HepG2 (cell line): ENCODE data around the gene NFATC2. TPM values are rescaled to one million over a fixed set of nuclear protein-coding genes. Genes with fewer than 3 reads are reported as not detected.
A peak's percentile ranks its signal among the peaks of the same experiment; 100 is the strongest.

Source experiments
- DZIP1 ChIP-seq: sonication (generic); formaldehyde crosslinking; IDR thresholded peaks from 2 replicates; pipeline ENCODE4 v1.5.0; 2020; ENCODE audit warnings: mild to moderate bottlenecking, missing genetic modification reagents
- ETV5 ChIP-seq: IDR thresholded peaks from 2 replicates; pipeline ENCODE4 v1.6.1; 2018; ENCODE audit warnings: missing biosample characterization, missing genetic modification reagents, inconsistent platforms, borderline replicate concordance
- ETV6 ChIP-seq: sonication (generic); formaldehyde crosslinking; conservative IDR thresholded peaks from 2 replicates; pipeline ENCODE4 v1.4.0; 2020; ENCODE audit warnings: missing genetic modification reagents
- FOSL2 ChIP-seq: sonication (generic); formaldehyde crosslinking; IDR thresholded peaks from 2 replicates; pipeline ENCODE4 v1.4.0; 2020; ENCODE audit warnings: missing genetic modification reagents
- HHEX ChIP-seq: IDR thresholded peaks from 2 replicates; pipeline ENCODE4 v1.6.1; 2016; ENCODE audit warnings: control low read depth
- PAF1 ChIP-seq: IDR thresholded peaks from 2 replicates; pipeline ENCODE4 v1.6.1; 2016; ENCODE audit warnings: missing genetic modification reagents, missing compliant biosample characterization
- PRDM4 ChIP-seq: sonication (generic); formaldehyde crosslinking; IDR thresholded peaks from 2 replicates; pipeline ENCODE4 v1.9.0; 2021; ENCODE audit warnings: missing genetic modification reagents, borderline replicate concordance
- SIN3B ChIP-seq: fragments of 150-350 bp; IDR thresholded peaks from 2 replicates; pipeline ENCODE4 v1.6.1; 2014; ENCODE audit warnings: low read length
- SMARCC2 ChIP-seq: fragments of 450-650 bp; IDR thresholded peaks from 2 replicates; pipeline ENCODE4 v1.6.1; 2017; ENCODE audit warnings: antibody characterized with exemption, mild to moderate bottlenecking
- SNAI1 ChIP-seq: sonication (generic); formaldehyde crosslinking; IDR thresholded peaks from 2 replicates; pipeline ENCODE4 v1.5.0; 2020; ENCODE audit warnings: mild to moderate bottlenecking, missing genetic modification reagents, borderline replicate concordance
- SP140L ChIP-seq: sonication (generic); formaldehyde crosslinking; IDR thresholded peaks from 2 replicates; pipeline ENCODE4 v1.4.0; 2020; ENCODE audit warnings: missing genetic modification reagents, borderline replicate concordance
- STAT5B ChIP-seq: sonication (generic); formaldehyde crosslinking; IDR thresholded peaks from 2 replicates; pipeline ENCODE4 v1.4.0; 2020; ENCODE audit warnings: missing genetic modification reagents
- THYN1 ChIP-seq: sonication (generic); formaldehyde crosslinking; IDR thresholded peaks from 2 replicates; pipeline ENCODE4 v1.8.1; 2023; ENCODE audit warnings: low read depth, mild to moderate bottlenecking, moderate library complexity, missing genetic modification reagents, borderline replicate concordance
- TP53 ChIP-seq: sonication (generic); formaldehyde crosslinking; conservative IDR thresholded peaks from 2 replicates; pipeline ENCODE4 v1.4.0; 2020; ENCODE audit warnings: missing genetic modification reagents
- ZKSCAN8 ChIP-seq: IDR thresholded peaks from 2 replicates; pipeline ENCODE4 v1.6.1; 2016; ENCODE audit warnings: borderline replicate concordance, missing genetic modification reagents, missing compliant biosample characterization
- ZNF180 ChIP-seq: sonication (generic); formaldehyde crosslinking; IDR thresholded peaks from 2 replicates; pipeline ENCODE4 v1.4.0; 2020; ENCODE audit warnings: low read depth, missing genetic modification reagents, borderline replicate concordance
- ZNF543 ChIP-seq: sonication (generic); formaldehyde crosslinking; IDR thresholded peaks from 2 replicates; pipeline ENCODE4 v1.4.0; 2020; ENCODE audit warnings: mild to moderate bottlenecking, missing genetic modification reagents
- ZNF576 ChIP-seq: sonication (generic); formaldehyde crosslinking; IDR thresholded peaks from 2 replicates; pipeline ENCODE4 v1.4.0; 2020; ENCODE audit warnings: mild to moderate bottlenecking, missing genetic modification reagents
- ZNF615 ChIP-seq: sonication (generic); formaldehyde crosslinking; IDR thresholded peaks from 2 replicates; pipeline ENCODE4 v1.5.0; 2020; ENCODE audit warnings: mild to moderate bottlenecking, missing genetic modification reagents, borderline replicate concordance
- ZNF639 ChIP-seq: conservative IDR thresholded peaks from 2 replicates; pipeline ENCODE4 v1.6.1; 2018; ENCODE audit warnings: missing genetic modification reagents
- ZNF740 ChIP-seq: sonication (generic); formaldehyde crosslinking; IDR thresholded peaks from 2 replicates; pipeline ENCODE4 v1.4.0; 2020; ENCODE audit warnings: missing genetic modification reagents
- ZNF747 ChIP-seq: sonication (generic); formaldehyde crosslinking; IDR thresholded peaks from 2 replicates; pipeline ENCODE4 v1.8.1; 2023; ENCODE audit warnings: missing genetic modification reagents, mild to moderate bottlenecking, borderline replicate concordance
- ZNF839 ChIP-seq: sonication (generic); formaldehyde crosslinking; IDR thresholded peaks from 2 replicates; pipeline ENCODE4 v1.4.0; 2020; ENCODE audit warnings: missing genetic modification reagents, mild to moderate bottlenecking, borderline replicate concordance
- ZSCAN12 ChIP-seq: sonication (generic); formaldehyde crosslinking; IDR thresholded peaks from 2 replicates; pipeline ENCODE4 v1.9.0; 2021; ENCODE audit warnings: mild to moderate bottlenecking, missing genetic modification reagents
- polyA plus RNA-seq, 8 experiments: library from polyadenylated mRNA; depleted of rRNA in 3 of 8; stranded (reverse) in 7 of 8; unstranded in 1 of 8; fragments of >200 nt; fragmentation: Illumina TruSeq in 4 of 8; extraction: Trizol in 4 of 8; gene quantifications; 2 replicates each; pipeline versions ENCODE4 v1.2.1 to v1.2.3, GENCODE V29; 2011 to 2016; ENCODE audit warnings: low read depth in 4 of 8, missing spikeins in 1 of 8, mixed read lengths in 1 of 8; ENCODE audit not compliant: insufficient read depth in 1 of 8
- total RNA-seq, 5 experiments: library from RNA; depleted of rRNA; stranded (reverse); fragments of >200 nt; fragmentation: Illumina TruSeq; extraction: Trizol; gene quantifications; 2 replicates each; pipeline ENCODE4 v1.2.3, GENCODE V29; 2016; ENCODE audit warnings: low read depth in 1 of 5

Gene NFATC2
- total and polyA plus RNA-seq, 2 of the 13 experiments (the other 11 are each of a cell fraction or from before 2014, with no cell fraction given) = 1.9 to 3.3 TPM

GRCh38 chr20:51562332-51563173 lies 20.0 kb upstream of the NFATC2 start (continued):
- TF ChIP-seq ZSCAN12 (no peak), ZNF740 (CRISPR knock-in tag) (no peak), SP140L (no peak), HHEX (CRISPR knock-in tag) (no peak), PAF1 (CRISPR knock-in tag) (no peak), TP53 (CRISPR knock-in tag) (no peak), ZNF615 (CRISPR knock-in tag) (no peak), SIN3B (no peak), STAT5B (CRISPR knock-in tag) (no peak), ZNF639 (no peak), FOSL2 (no peak), ZNF543 (CRISPR knock-in tag) (no peak; the same call in 1 of the 2 replicates), ZNF747 (CRISPR knock-in tag) (no peak), ZNF576 (no peak), ZKSCAN8 (CRISPR knock-in tag) (no peak), ZNF839 (CRISPR knock-in tag) (peak; percentile 6; the same call in 1 of the 2 replicates), THYN1 (CRISPR knock-in tag) (no peak), ETV6 (no peak), SMARCC2 (no peak), ETV5 (CRISPR knock-in tag) (no peak), PRDM4 (no peak), SNAI1 (CRISPR knock-in tag) (no peak), ZNF180 (CRISPR knock-in tag) (no peak), DZIP1 (no peak)
